RWPE2 (cell line): ENCODE measurements around the gene COL9A2.

Experiments
- ATAC-seq: fragments of 200-7000 bp; cut with Tn5 transposase; 3 replicates; pipeline ENCODE4 v1.9.1; 2021; ENCODE audit warnings: low read depth
- DNase-seq: peaks from one replicate; pipeline ENCODE4 v3.0.0-alpha.2; 2020; ENCODE audit warnings: low spot score
- H3K27ac ChIP-seq: fragments of 450-650 bp; 2 replicates; pipeline ENCODE4 v1.5.1; 2017; ENCODE audit warnings: mild to moderate bottlenecking; ENCODE audit not compliant: poor library complexity, severe bottlenecking
- H3K27me3 ChIP-seq: fragments of 250-450 bp; sonication (Bioruptor Pico); 2 replicates; pipeline ENCODE4 v1.5.1; 2021; ENCODE audit warnings: mild to moderate bottlenecking, moderate library complexity; ENCODE audit not compliant: insufficient read depth, poor library complexity, severe bottlenecking
- H3K36me3 ChIP-seq: fragments of 250-450 bp; sonication (Bioruptor Pico); 2 replicates; pipeline ENCODE4 v1.5.1; 2020; ENCODE audit warnings: low read depth, mild to moderate bottlenecking, moderate library complexity
- H3K4me1 ChIP-seq: fragments of 250-450 bp; sonication (Bioruptor Pico); 2 replicates; pipeline ENCODE4 v1.5.1; 2021; ENCODE audit warnings: mild to moderate bottlenecking, moderate library complexity; ENCODE audit not compliant: insufficient read depth, poor library complexity, severe bottlenecking
- H3K4me3 ChIP-seq: fragments of 250-450 bp; sonication (Bioruptor Pico); 2 replicates; pipeline ENCODE4 v1.5.1; 2021; ENCODE audit warnings: mild to moderate bottlenecking, moderate library complexity; ENCODE audit not compliant: severe bottlenecking
- H3K9me3 ChIP-seq: fragments of 250-450 bp; sonication (Bioruptor Pico); 2 replicates; pipeline ENCODE4 v1.5.1; 2021; ENCODE audit warnings: mild to moderate bottlenecking, moderate library complexity; ENCODE audit not compliant: severe bottlenecking
- TF ChIP-seq, protein P1 (sequence below): fragments of 450-650 bp; IDR thresholded peaks from one replicate; pipeline ENCODE4 v1.5.1; 2017; ENCODE audit warnings: mild to moderate bottlenecking, moderate library complexity; ENCODE audit not compliant: poor library complexity, severe bottlenecking

The COL9A2 gene

DNA sequence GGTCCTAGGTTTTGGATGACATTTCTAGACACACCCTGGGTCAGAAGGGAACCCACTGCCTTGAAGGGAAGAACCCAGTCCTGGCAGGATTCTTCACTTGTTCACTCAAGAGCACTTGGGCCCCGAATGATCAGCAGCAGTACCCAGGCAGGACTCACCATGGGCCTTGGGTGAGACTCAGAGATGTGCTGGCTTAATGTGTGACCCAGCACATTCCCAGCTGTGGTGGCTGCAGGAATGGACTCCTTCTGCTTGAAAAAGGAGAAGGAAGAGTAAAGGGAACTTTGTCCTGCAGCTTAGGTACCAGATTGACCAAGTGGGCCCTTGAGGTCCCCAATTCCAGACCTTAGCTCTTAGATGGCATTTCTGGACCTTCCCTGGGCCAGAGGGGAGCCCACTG lies 44.1 kb upstream of the COL9A2 start:
- no peak for ATAC-seq
- TF ChIP-seq, protein P1, sequence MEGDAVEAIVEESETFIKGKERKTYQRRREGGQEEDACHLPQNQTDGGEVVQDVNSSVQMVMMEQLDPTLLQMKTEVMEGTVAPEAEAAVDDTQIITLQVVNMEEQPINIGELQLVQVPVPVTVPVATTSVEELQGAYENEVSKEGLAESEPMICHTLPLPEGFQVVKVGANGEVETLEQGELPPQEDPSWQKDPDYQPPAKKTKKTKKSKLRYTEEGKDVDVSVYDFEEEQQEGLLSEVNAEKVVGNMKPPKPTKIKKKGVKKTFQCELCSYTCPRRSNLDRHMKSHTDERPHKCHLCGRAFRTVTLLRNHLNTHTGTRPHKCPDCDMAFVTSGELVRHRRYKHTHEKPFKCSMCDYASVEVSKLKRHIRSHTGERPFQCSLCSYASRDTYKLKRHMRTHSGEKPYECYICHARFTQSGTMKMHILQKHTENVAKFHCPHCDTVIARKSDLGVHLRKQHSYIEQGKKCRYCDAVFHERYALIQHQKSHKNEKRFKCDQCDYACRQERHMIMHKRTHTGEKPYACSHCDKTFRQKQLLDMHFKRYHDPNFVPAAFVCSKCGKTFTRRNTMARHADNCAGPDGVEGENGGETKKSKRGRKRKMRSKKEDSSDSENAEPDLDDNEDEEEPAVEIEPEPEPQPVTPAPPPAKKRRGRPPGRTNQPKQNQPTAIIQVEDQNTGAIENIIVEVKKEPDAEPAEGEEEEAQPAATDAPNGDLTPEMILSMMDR, result no peak

DNA sequence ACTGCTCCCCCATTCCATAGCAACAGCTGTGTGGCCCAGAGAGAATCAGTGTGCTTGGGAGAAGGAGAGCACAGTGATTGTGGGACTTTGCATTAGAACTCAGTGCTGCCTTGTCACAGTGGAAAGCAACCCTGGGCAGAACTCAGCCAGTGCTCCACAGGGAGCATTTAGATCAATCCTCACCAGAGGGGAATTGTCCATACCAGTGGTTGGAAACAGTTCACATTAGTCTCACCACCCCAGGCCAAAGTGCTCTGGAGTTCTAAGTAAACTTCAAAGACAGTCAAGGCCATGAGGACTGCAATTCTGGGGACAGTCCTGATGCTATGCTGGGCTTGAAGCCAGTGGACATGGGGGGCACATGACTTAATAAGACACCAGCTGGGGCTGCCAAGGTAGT lies 43.5 kb upstream of the COL9A2 start:
- Histone ChIP-seq H3K27me3 (no peaks in the 10 kb centered on the region), H3K27ac (no peak overlapping the region), H3K4me3 (no peak overlapping the region), H3K36me3 (no peaks in the 10 kb centered on the region), H3K9me3 (peaks cover 4% of the 10 kb centered on the region), H3K4me1 (no peaks in the 10 kb centered on the region)
- DNase-seq (no peak), ATAC-seq (no peak)
- TF ChIP-seq, protein P1, result no peak

More for the DNA sequence above, 44.1 kb upstream of the COL9A2 start:
- no peaks in the 10 kb centered on the region for H3K27me3 ChIP-seq
- H3K36me3 ChIP-seq, result no peaks in the 10 kb centered on the region
- no peak overlapping the region for H3K27ac ChIP-seq
- peaks cover 4% of the 10 kb centered on the region for H3K9me3 ChIP-seq
- no peak for DNase-seq
- H3K4me3 ChIP-seq, result no peak overlapping the region
- no peaks in the 10 kb centered on the region for H3K4me1 ChIP-seq

DNA sequence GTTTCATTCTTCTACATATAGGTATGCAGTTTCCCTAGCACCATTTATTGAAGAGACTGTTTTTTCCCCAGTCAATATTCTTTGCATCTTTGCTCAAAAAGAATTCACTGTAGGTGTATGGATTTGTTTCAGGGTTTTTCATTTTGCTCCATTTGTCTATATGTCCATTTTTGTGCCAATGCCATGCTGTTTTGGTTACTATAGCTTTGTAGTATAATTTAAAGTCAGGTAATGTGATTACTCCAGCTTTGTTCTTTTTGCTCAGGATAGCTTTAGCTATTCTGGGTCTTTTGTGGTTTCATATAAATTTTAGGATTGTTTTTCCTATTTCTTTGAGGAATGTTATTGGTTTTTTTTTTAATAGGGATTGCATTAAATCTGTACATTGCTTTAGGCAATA lies 40.5 kb upstream of the COL9A2 start:
- TF ChIP-seq, protein P1, result no peak
- no peak overlapping the region for H3K4me3 ChIP-seq
- H3K36me3 ChIP-seq, result no peaks in the 10 kb centered on the region

GRCh38 chr1:40353082-40353481 lies 36.0 kb upstream of the COL9A2 start:
- H3K36me3 ChIP-seq, result no peaks in the 10 kb centered on the region
- ATAC-seq, result no peak
- no peak overlapping the region for H3K27ac ChIP-seq
- peaks cover 4% of the 10 kb centered on the region for H3K9me3 ChIP-seq
- no peak overlapping the region for H3K4me3 ChIP-seq
- TF ChIP-seq, protein P1, result no peak
- H3K4me1 ChIP-seq, result no peaks in the 10 kb centered on the region
- H3K27me3 ChIP-seq, result no peaks in the 10 kb centered on the region
- DNase-seq, result no peak

More for the DNA sequence above, 40.5 kb upstream of the COL9A2 start:
- no peak overlapping the region for H3K27ac ChIP-seq
- no peaks in the 10 kb centered on the region for H3K27me3 ChIP-seq
- no peaks in the 10 kb centered on the region for H3K4me1 ChIP-seq
- DNase-seq (no peak), ATAC-seq (no peak)
- H3K9me3 ChIP-seq, result peaks cover 4% of the 10 kb centered on the region

DNA sequence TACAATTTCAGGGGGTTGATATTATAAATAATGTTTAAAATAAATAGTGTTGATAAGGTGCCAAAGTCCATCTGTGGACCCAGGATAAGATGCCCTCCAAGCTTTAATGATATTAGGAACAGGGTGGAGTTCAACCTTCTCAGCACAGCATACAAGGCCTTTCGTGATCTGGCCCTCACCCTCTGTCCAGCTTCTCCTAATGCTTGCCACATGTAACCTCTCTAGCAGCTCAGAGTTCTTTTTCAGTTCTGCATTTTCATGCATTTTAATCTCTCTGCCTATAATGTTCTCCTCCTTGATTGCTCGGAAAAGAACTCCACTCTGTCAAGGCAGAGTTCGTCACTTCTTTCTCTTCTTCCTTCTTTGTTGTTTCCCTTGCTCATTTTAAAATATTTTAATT lies 35.0 kb upstream of the COL9A2 start:
- Histone ChIP-seq H3K27ac (no peak overlapping the region), H3K4me3 (no peak overlapping the region), H3K4me1 (no peaks in the 10 kb centered on the region), H3K9me3 (no peaks in the 10 kb centered on the region), H3K27me3 (no peaks in the 10 kb centered on the region), H3K36me3 (no peaks in the 10 kb centered on the region)
- ATAC-seq, result no peak
- DNase-seq, result no peak
- TF ChIP-seq, protein P1, result no peak
